CD8-positive, alpha-beta T cell (primary cell): ENCODE measurements around the gene AKT1. TPM values are rescaled to one million over a fixed set of nuclear protein-coding genes. Genes with fewer than 3 reads are reported as not detected.

Source experiments
- total RNA-seq, 46 experiments: library from RNA in 2 of 46; stranded (reverse) in 2 of 46; gene quantifications; one replicate each; pipeline ENCODE4 v1.2.3 and lab custom pipeline; 2021 to 2026

Gene AKT1
- total RNA-seq, 2 experiments from 2014 or later: 65.7 to 67.7 TPM

Other genes with a start within 250 kb of the AKT1 start
- gene C14orf180, start 216.0 kb downstream of the AKT1 start, total RNA-seq: not detected
- not detected for gene TMEM179, start 191.0 kb downstream of the AKT1 start, total RNA-seq
- 10 to 100 TPM; 42.2 to 49.1 TPM for gene INF2, start 106.1 kb downstream of the AKT1 start, total RNA-seq
- 1 to 10 TPM; 2.4 to 3.5 TPM for gene ADSS1, start 71.5 kb downstream of the AKT1 start, total RNA-seq
- gene SIVA1, start 42.6 kb downstream of the AKT1 start, total RNA-seq: 100 to 1,000 TPM; 104 to 115 TPM
- gene ZBTB42, start 5.4 kb upstream of the AKT1 start, total RNA-seq: 1 to 10 TPM; 2.0 to 2.3 TPM
- 1 to 10 TPM; 1.6 to 1.7 TPM for gene CEP170B, start 69.5 kb upstream of the AKT1 start, total RNA-seq
- under 1 TPM; 0.31 to 0.43 TPM for gene PLD4, start 129.1 kb upstream of the AKT1 start, total RNA-seq
- gene AHNAK2, start 182.6 kb upstream of the AKT1 start, total RNA-seq: under 1 TPM; 0.06 to 0.14 TPM
- 1 to 10 TPM in 1 of 2 experiments, under 1 TPM in 1; 0.84 to 1.0 TPM for gene CLBA1, start 190.0 kb upstream of the AKT1 start, total RNA-seq
- 10 to 100 TPM; 20.2 to 22.9 TPM for gene CDCA4, start 225.3 kb upstream of the AKT1 start, total RNA-seq